Spleen (tissue), 11 donors: ENCODE data around the gene NAXE. TPM values are rescaled to one million over a fixed set of nuclear protein-coding genes. Genes with fewer than 3 reads are reported as not detected.

ENCODE experiments used
- DNase-seq: peaks from one replicate; pipeline ENCODE4 v3.0.0-alpha.2; 2020
- H3K27ac ChIP-seq, 8 donors: fragments of 200-600 bp; sonication (generic) in 7 of 8; 1 replicate in 4 of 8; 2 replicates in 4 of 8; pipeline versions ENCODE4 v1.5.0 to v1.8.0; 2016 to 2021; ENCODE audit warnings: inconsistent platforms in 4 of 8, mild to moderate bottlenecking in 4 of 8, moderate library complexity in 1 of 8
- H3K27me3 ChIP-seq, 7 donors: fragments of 200-600 bp; sonication (generic) in 6 of 7; replicated peaks in 1 of 7; 1 replicate in 4 of 7; 2 replicates in 3 of 7; pipeline versions ENCODE4 v1.5.0 to v1.8.0; 2016 to 2021; ENCODE audit warnings: inconsistent platforms in 3 of 7, mild to moderate bottlenecking in 1 of 7
- H3K36me3 ChIP-seq, 6 donors: fragments of 200-600 bp; sonication (generic) in 5 of 6; 1 replicate in 4 of 6; 2 replicates in 2 of 6; pipeline versions ENCODE4 v1.5.0 to v1.8.0; 2016 to 2021; ENCODE audit warnings: inconsistent platforms in 2 of 6
- H3K4me1 ChIP-seq, 6 donors: fragments of 200-600 bp; sonication (generic) in 5 of 6; 1 replicate in 3 of 6; 2 replicates in 3 of 6; pipeline versions ENCODE4 v1.5.0 to v1.8.0; 2016 to 2021; ENCODE audit warnings: inconsistent platforms in 3 of 6
- H3K4me3 ChIP-seq, 8 donors: fragments of 200-600 bp; sonication (generic) in 7 of 8; 1 replicate in 4 of 8; 2 replicates in 4 of 8; pipeline versions ENCODE4 v1.5.0 to v1.8.0; 2016 to 2021; ENCODE audit warnings: inconsistent platforms in 4 of 8, mild to moderate bottlenecking in 4 of 8, moderate library complexity in 2 of 8
- H3K9me3 ChIP-seq, 8 donors: fragments of 200-600 bp; sonication (generic) in 7 of 8; 1 replicate in 4 of 8; 2 replicates in 4 of 8; pipeline versions ENCODE4 v1.5.0 to v1.8.0; 2016 to 2021; ENCODE audit warnings: inconsistent platforms in 4 of 8
- CTCF ChIP-seq, 11 experiments: fragments of 200-600 bp in 7 of 11; fragments of 450-650 bp in 4 of 11; sonication (generic) in 4 of 11; IDR thresholded peaks in 8 of 11; conservative IDR thresholded peaks in 3 of 11; 1 replicate in 7 of 11; 2 replicates in 4 of 11; pipeline versions ENCODE4 v1.4.0 to v1.8.0; 2016 to 2021; ENCODE audit warnings: antibody characterized with exemption in 11 of 11, inconsistent platforms in 4 of 11, mild to moderate bottlenecking in 1 of 11
- POLR2A ChIP-seq, 3 donors: fragments of 450-650 bp; IDR thresholded peaks; one replicate each; pipeline ENCODE4 v1.5.1; 2017; ENCODE audit warnings: antibody characterized with exemption in 3 of 3, mild to moderate bottlenecking in 1 of 3
- POLR2AphosphoS5 ChIP-seq, 3 donors: sonication (generic); formaldehyde crosslinking; IDR thresholded peaks; one replicate each; pipeline ENCODE4 v1.5.1; 2017; ENCODE audit warnings: antibody characterized with exemption in 3 of 3
- WGBS, 5 donors: extraction: QIAGEN DNeasy Blood & Tissue Kit in 3 of 5; methylation state at CpG; one replicate each; pipeline versions ENCODE4 v1.1.5 to v1.1.7; 2013 to 2018; 5-methylcytosine and 5-hydroxymethylcytosine counted together
- intact Hi-C: fragments of 100-400 bp; cut with DNase I; formaldehyde crosslinking; loops from one replicate; pipeline ENCODE4 v1.15.0; 2023; ENCODE audit warnings: low total_unique reads
- polyA plus RNA-seq, 3 donors: library from polyadenylated mRNA; stranded (reverse); fragments of 200-250 nt; gene quantifications; one replicate each; pipeline ENCODE4 v1.2.1, GENCODE V29; 2013
- total RNA-seq, 7 donors: library from RNA; depleted of rRNA in 3 of 7; stranded (reverse); fragments of >200 nt in 3 of 7; fragmentation: NEBNext Ultra II Directional in 4 of 7; extraction: Animal tissue kit (Norgen Biotek cat#: 25700) in 4 of 7; gene quantifications; one replicate each; pipeline versions ENCODE4 v1.1.0 to v1.2.1, GENCODE V29; 2016 to 2021
- donor health status: healthy with polysubstance abuse.
- donor health status: DM: no; HTN: no; CAD: no; lungs with moderate emphysema.
- donor health status: DM: no; HTN: no; CAD: no.
- donor health status: Bipolar disorder and iron deficiency.
- donor health status: healthy.
- donor health status: DM: no; HTN: no; CAD: no.
- donor health status: DM: yes; HTN: yes; CAD: no.

NAXE gene
- total and polyA plus RNA-seq, 10 donors, result 34.7 to 74.7 (median 48.7) TPM

GRCh38 chr1:156590326-156591180 is 1.0 kb upstream of the NAXE start:
- WGBS, 5 donors, result 81 to 89% (median 84%) methylated on average over 10 of the region's 10 CpGs
- peaks cover 6 to 29% (median 15%) of the 10 kb centered on the region in 6 donors for H3K4me1 ChIP-seq
- peak overlapping the region; percentile 75 to 91 (median 84) for H3K27ac ChIP-seq
- no peak for DNase-seq
- no peaks in the 10 kb centered on the region for H3K9me3 ChIP-seq
- H3K36me3 ChIP-seq, result peaks cover 0 to 29% (median 19%) of the 10 kb centered on the region in 6 donors
- peak overlapping the region in 2 of 8 donors; percentile 64 to 92 for H3K4me3 ChIP-seq
- intact Hi-C loops, result no loop called here
- H3K27me3 ChIP-seq, result no peaks in the 10 kb centered on the region
- TF ChIP-seq POLR2AphosphoS5 (IDR thresholded peaks at IDR 0.05), result no peak
- TF ChIP-seq CTCF (IDR thresholded peaks at IDR 0.05 in 8 of 11, conservative IDR thresholded peaks at IDR 0.05 in 3 of 11), result no peak
- TF ChIP-seq POLR2A (IDR thresholded peaks at IDR 0.05), result no peak

- Histone ChIP-seq H3K4me3 (peak overlapping the region; percentile 57 to 92 (median 74)), H3K36me3 (peaks cover 0 to 35% (median 25%) of the 10 kb centered on the region in 6 donors), H3K27ac (peak overlapping the region; percentile 75 to 91 (median 84)), H3K4me1 (peaks cover 6 to 29% (median 15%) of the 10 kb centered on the region in 6 donors), H3K27me3 (no peaks in the 10 kb centered on the region), H3K9me3 (no peaks in the 10 kb centered on the region)
- DNase-seq, result no peak
- TF ChIP-seq POLR2A (IDR thresholded peaks at IDR 0.05), result no peak
- TF ChIP-seq CTCF (IDR thresholded peaks at IDR 0.05 in 8 of 11, conservative IDR thresholded peaks at IDR 0.05 in 3 of 11), result no peak
- TF ChIP-seq POLR2AphosphoS5 (IDR thresholded peaks at IDR 0.05), result no peak
- WGBS, 5 donors, result 21 to 28% (median 23%) methylated on average over 6 of the region's 6 CpGs
- intact Hi-C loops, result no loop called here
These were observed 470 bp upstream of the NAXE start for GRCh38 chr1:156591181-156591431.

- Histone ChIP-seq H3K36me3 (peaks cover 0 to 47% (median 35%) of the 10 kb centered on the region in 6 donors), H3K9me3 (no peaks in the 10 kb centered on the region), H3K27me3 (no peaks in the 10 kb centered on the region), H3K4me3 (peak overlapping the region; percentile 57 to 92 (median 74)), H3K27ac (peak overlapping the region; percentile 75 to 91 (median 84)), H3K4me1 (peaks cover 6 to 29% (median 15%) of the 10 kb centered on the region in 6 donors)
- 55 to 67% (median 61%) methylated on average over 13 to 16 of the region's 16 CpGs for WGBS, 5 donors
- intact Hi-C loops, result no loop called here
- no peak for DNase-seq
- TF ChIP-seq POLR2AphosphoS5 (IDR thresholded peaks at IDR 0.05) (no peak), CTCF (IDR thresholded peaks at IDR 0.05 in 8 of 11, conservative IDR thresholded peaks at IDR 0.05 in 3 of 11) (no peak), POLR2A (IDR thresholded peaks at IDR 0.05) (no peak)
These were observed 758 bp downstream of the NAXE start for GRCh38 chr1:156592158-156592909.
